HEK293 (cell line): ENCODE results near the gene DNAJC2.

Source experiments
- CTCF ChIA-PET: fragments of 350-600 bp; formaldehyde crosslinking; extraction: SDS; loops from one replicate; lab custom pipeline; 2021; ENCODE audit warnings: antibody characterized with exemption; lab: Yijun Ruan, JAX
- POLR2A ChIA-PET: fragments of 300-600 bp; formaldehyde crosslinking; extraction: SDS; loops from one replicate; lab custom pipeline; 2020; ENCODE audit warnings: antibody characterized with exemption, inconsistent platforms; lab: Yijun Ruan, JAX
- H3K27ac ChIP-seq: fragments of 200-500 bp; sonication (Bioruptor generic); 2 replicates; pipeline ENCODE4 v1.5.1; 2014; ENCODE audit warnings: low read depth, low read length, control low read depth, inconsistent platforms; ENCODE audit errors: extremely low read depth
- H3K36me3 ChIP-seq, 2 experiments: fragments of 200-500 bp in 1 of 2; sonication (Bioruptor generic) in 1 of 2; 1 replicate in 1 of 2; 2 replicates in 1 of 2; pipeline ENCODE4 v1.5.1; 2014 to 2017; ENCODE audit warnings: inconsistent platforms in 2 of 2, low read length in 2 of 2; ENCODE audit not compliant: control insufficient read depth in 2 of 2, insufficient read depth in 1 of 2
- H3K4me1 ChIP-seq: fragments of 200-500 bp; sonication (Bioruptor generic); 2 replicates; pipeline ENCODE4 v1.5.1; 2014; ENCODE audit warnings: mild to moderate bottlenecking, low read length, inconsistent platforms; ENCODE audit not compliant: control insufficient read depth, insufficient read depth
- H3K4me3 ChIP-seq: 2 replicates; pipeline ENCODE4 v1.5.1; 2011; ENCODE audit warnings: low read depth, mild to moderate bottlenecking, control low read depth, low read length, moderate library complexity
- H3K9me3 ChIP-seq: fragments of 200-500 bp; sonication (Bioruptor generic); 2 replicates; pipeline ENCODE4 v1.5.1; 2014; ENCODE audit warnings: low read depth, low read length, inconsistent platforms; ENCODE audit not compliant: control insufficient read depth, insufficient read depth
- FEZF1 ChIP-seq: fragments of 450-650 bp; formaldehyde crosslinking; IDR thresholded peaks from 2 replicates; pipeline ENCODE4 v1.5.1; 2016; ENCODE audit warnings: missing biosample characterization, missing genetic modification characterization
- GLIS1 ChIP-seq: fragments of 450-650 bp; formaldehyde crosslinking; IDR thresholded peaks from 2 replicates; pipeline ENCODE4 v1.5.1; 2016; ENCODE audit warnings: missing biosample characterization, missing genetic modification characterization
- KLF1 ChIP-seq: fragments of 450-650 bp; formaldehyde crosslinking; IDR thresholded peaks from 2 replicates; pipeline ENCODE4 v1.5.1; 2016; ENCODE audit warnings: missing biosample characterization, missing genetic modification characterization
- KLF16 ChIP-seq: fragments of 450-650 bp; formaldehyde crosslinking; IDR thresholded peaks from 2 replicates; pipeline ENCODE4 v1.5.1; 2017; ENCODE audit warnings: missing biosample characterization, missing genetic modification characterization
- MZF1 ChIP-seq: fragments of 450-650 bp; formaldehyde crosslinking; IDR thresholded peaks from 2 replicates; pipeline ENCODE4 v1.5.1; 2017; ENCODE audit warnings: missing biosample characterization, missing genetic modification characterization, borderline replicate concordance
- OVOL3 ChIP-seq: fragments of 450-650 bp; formaldehyde crosslinking; IDR thresholded peaks from 2 replicates; pipeline ENCODE4 v1.5.1; 2016; ENCODE audit warnings: missing biosample characterization, missing genetic modification characterization
- PRDM1 ChIP-seq: fragments of 450-650 bp; formaldehyde crosslinking; IDR thresholded peaks from 2 replicates; pipeline ENCODE4; 2016; ENCODE audit warnings: missing biosample characterization, missing genetic modification characterization
- ZBTB17 ChIP-seq: fragments of 450-650 bp; formaldehyde crosslinking; IDR thresholded peaks from 2 replicates; pipeline ENCODE4 v1.5.1; 2016; ENCODE audit warnings: missing biosample characterization, missing genetic modification characterization
- ZBTB48 ChIP-seq: fragments of 450-650 bp; formaldehyde crosslinking; IDR thresholded peaks from 2 replicates; pipeline ENCODE4 v1.5.1; 2016; ENCODE audit warnings: missing biosample characterization, missing genetic modification characterization
- ZNF202 ChIP-seq: fragments of 450-650 bp; formaldehyde crosslinking; IDR thresholded peaks from 2 replicates; pipeline ENCODE4 v1.5.1; 2016; ENCODE audit warnings: missing biosample characterization, missing genetic modification characterization, borderline replicate concordance
- ZNF211 ChIP-seq: fragments of 450-650 bp; formaldehyde crosslinking; IDR thresholded peaks from 2 replicates; pipeline ENCODE4 v1.5.1; 2016; ENCODE audit warnings: low read depth, missing biosample characterization, missing genetic modification characterization
- ZNF214 ChIP-seq: fragments of 450-650 bp; formaldehyde crosslinking; IDR thresholded peaks from 2 replicates; pipeline ENCODE4 v1.5.1; 2017; ENCODE audit warnings: missing biosample characterization, mild to moderate bottlenecking, missing genetic modification characterization, borderline replicate concordance
- ZNF248 ChIP-seq: fragments of 450-650 bp; formaldehyde crosslinking; IDR thresholded peaks from 2 replicates; pipeline ENCODE4 v1.5.1; 2017; ENCODE audit warnings: missing biosample characterization, missing genetic modification characterization
- ZNF341 ChIP-seq: fragments of 450-650 bp; formaldehyde crosslinking; IDR thresholded peaks from 2 replicates; pipeline ENCODE4; 2016; ENCODE audit warnings: low read depth, missing biosample characterization, missing genetic modification characterization
- ZNF362 ChIP-seq: fragments of 450-650 bp; formaldehyde crosslinking; IDR thresholded peaks from 2 replicates; pipeline ENCODE4 v1.5.1; 2016; ENCODE audit warnings: missing biosample characterization, missing genetic modification characterization
- ZNF391 ChIP-seq: fragments of 450-650 bp; formaldehyde crosslinking; IDR thresholded peaks from 2 replicates; pipeline ENCODE4 v1.5.1; 2016; ENCODE audit warnings: low read depth, missing biosample characterization, missing genetic modification characterization, borderline replicate concordance
- ZNF449 ChIP-seq: fragments of 450-650 bp; formaldehyde crosslinking; IDR thresholded peaks from 2 replicates; pipeline ENCODE4 v1.5.1; 2017; ENCODE audit warnings: missing biosample characterization, mild to moderate bottlenecking, missing genetic modification characterization, moderate library complexity
- ZNF501 ChIP-seq: fragments of 450-650 bp; formaldehyde crosslinking; IDR thresholded peaks from 2 replicates; pipeline ENCODE4 v1.5.1; 2016; ENCODE audit warnings: missing biosample characterization, missing genetic modification characterization
- ZNF549 ChIP-seq: fragments of 450-650 bp; IDR thresholded peaks from 2 replicates; pipeline ENCODE4 v1.5.1; 2018; ENCODE audit warnings: missing biosample characterization, missing genetic modification characterization, mild to moderate bottlenecking, inconsistent platforms, moderate library complexity
- ZNF555 ChIP-seq: fragments of 450-650 bp; formaldehyde crosslinking; conservative IDR thresholded peaks from 2 replicates; pipeline ENCODE4 v1.5.1; 2017; ENCODE audit warnings: missing biosample characterization, mild to moderate bottlenecking, missing genetic modification characterization, inconsistent platforms
- ZNF558 ChIP-seq: fragments of 450-650 bp; formaldehyde crosslinking; IDR thresholded peaks from 2 replicates; pipeline ENCODE4 v1.5.1; 2016; ENCODE audit warnings: missing biosample characterization, missing genetic modification characterization
- ZNF561 ChIP-seq: fragments of 450-650 bp; IDR thresholded peaks from 2 replicates; pipeline ENCODE4 v1.5.1; 2018; ENCODE audit warnings: missing biosample characterization, missing genetic modification characterization, borderline replicate concordance
- ZNF580 ChIP-seq: fragments of 450-650 bp; formaldehyde crosslinking; IDR thresholded peaks from 2 replicates; pipeline ENCODE4 v1.5.1; 2016; ENCODE audit warnings: missing biosample characterization, missing genetic modification characterization
- ZNF76 ChIP-seq: fragments of 450-650 bp; formaldehyde crosslinking; IDR thresholded peaks from 2 replicates; pipeline ENCODE4; 2016; ENCODE audit warnings: low read depth, missing biosample characterization, missing genetic modification characterization, borderline replicate concordance
- ZSCAN30 ChIP-seq: fragments of 450-650 bp; IDR thresholded peaks from 2 replicates; pipeline ENCODE4 v1.5.1; 2018; ENCODE audit warnings: missing biosample characterization, mild to moderate bottlenecking, missing genetic modification characterization, moderate library complexity
- TF ChIP-seq, protein P1 (sequence below): fragments of 450-650 bp; formaldehyde crosslinking; IDR thresholded peaks from 2 replicates; pipeline ENCODE4 v1.5.1; 2016; ENCODE audit warnings: missing biosample characterization, missing genetic modification characterization

DNAJC2 gene

DNA sequence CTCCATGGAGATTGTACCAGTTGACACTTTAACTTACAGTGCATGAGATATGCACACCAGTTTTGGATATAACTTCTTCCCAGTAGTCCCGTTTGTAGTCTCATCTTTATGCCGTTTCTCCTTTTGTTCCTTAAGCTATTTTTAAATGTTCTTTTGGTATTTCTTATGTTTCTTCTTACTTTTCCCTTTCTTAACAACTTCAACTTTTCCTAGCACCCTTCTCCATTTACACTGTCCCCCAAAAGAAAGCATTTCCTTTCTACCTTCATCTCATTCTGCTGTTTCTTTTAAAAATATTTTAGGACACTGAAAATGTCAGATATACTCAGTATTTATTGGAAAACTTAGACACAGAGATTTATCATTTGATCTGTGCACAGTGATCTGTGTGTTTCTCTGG lies 4.4 kb upstream of the DNAJC2 start:
- TF ChIP-seq ZNF558 (tag by site-specific recombination) (no peak), PRDM1 (peak; percentile 92)
- TF ChIP-seq, all 188 proteins: peak for 1
- Histone ChIP-seq H3K27ac (no peak overlapping the region), H3K9me3 (no peaks in the 10 kb centered on the region), H3K36me3 (peaks cover 20 to 27% of the 10 kb centered on the region in 2 experiments), H3K4me3 (peak overlapping the region; percentile 74), H3K4me1 (peaks cover 2% of the 10 kb centered on the region)
- ChIA-PET POLR2A (no interaction called here), CTCF (interaction anchor here (1.3 kb wide), 1 partner anchor 58 kb away, joined by 3 read pairs; no protein-coding TSS in a partner anchor)

- Histone ChIP-seq H3K9me3 (no peaks in the 10 kb centered on the region), H3K4me1 (peaks cover 2% of the 10 kb centered on the region), H3K36me3 (peaks cover 16 to 27% of the 10 kb centered on the region in 2 experiments), H3K4me3 (peak overlapping the region; percentile 74), H3K27ac (no peak overlapping the region)
- ChIA-PET CTCF (interaction anchor here (0.7 to 1.3 kb wide), 2 partner anchors 24 to 59 kb away, joined by 3 read pairs; no protein-coding TSS in a partner anchor), POLR2A (no interaction called here)
- TF ChIP-seq ZNF549 (tag by site-specific recombination): no peak
- no peak for TF ChIP-seq ZNF580
- TF ChIP-seq ZNF391 (tag by site-specific recombination): no peak
- no peak for TF ChIP-seq ZNF248 (tag by site-specific recombination)
- TF ChIP-seq GLIS1 (tag by site-specific recombination): no peak
- TF ChIP-seq ZNF211 (tag by site-specific recombination): no peak
- TF ChIP-seq ZBTB48: no peak
- no peak for TF ChIP-seq MZF1 (tag by site-specific recombination)
- no peak for TF ChIP-seq ZNF202 (tag by site-specific recombination)
- TF ChIP-seq ZNF555 (tag by site-specific recombination): no peak
- TF ChIP-seq ZNF214 (tag by site-specific recombination): no peak
- no peak for TF ChIP-seq FEZF1
- no peak for TF ChIP-seq KLF16 (tag by site-specific recombination)
- no peak for TF ChIP-seq ZBTB17 (tag by site-specific recombination)
- TF ChIP-seq ZNF449 (tag by site-specific recombination): no peak
- TF ChIP-seq ZNF362 (tag by site-specific recombination): no peak
- no peak for TF ChIP-seq ZNF341 (tag by site-specific recombination)
Observed at GRCh38 chr7:103348452-103348851, 3.9 kb upstream of the DNAJC2 start.

GRCh38 chr7:103347507-103348267 lies 3.1 kb upstream of the DNAJC2 start, which contains the start of gene PSMC2:
PSMC2 (plus strand) TSS chr7:103347643; CDS start chr7:103347712, 69 bp downstream.
- H3K4me3 ChIP-seq: peak within 1 kb of the TSS; percentile 74
- H3K36me3 ChIP-seq: peaks cover 12 to 20% of the 10 kb centered on the region in 2 experiments
- peaks cover 2% of the 10 kb centered on the region for H3K4me1 ChIP-seq
- H3K27ac ChIP-seq: peak within 1 kb of the TSS; percentile 91
- CTCF ChIA-PET: interaction anchor here (0.7 kb wide), 1 partner anchor 23 kb away, joined by 3 read pairs; no protein-coding TSS in a partner anchor
- no peaks in the 10 kb centered on the region for H3K9me3 ChIP-seq
- POLR2A ChIA-PET: interaction anchor here (0.8 kb wide), 1 partner anchor 31 kb away, joined by 6 read pairs; no protein-coding TSS in a partner anchor
- TF ChIP-seq OVOL3 (peak; percentile 55; the same call in 1 of the 2 replicates), KLF1 (tag by site-specific recombination) (no peak), ZNF561 (tag by site-specific recombination) (peak; percentile 67; the same call in 1 of the 2 replicates), ZSCAN30 (tag by site-specific recombination) (peak; percentile 83), ZNF501 (peak; percentile 94), ZNF76 (tag by site-specific recombination) (peak; percentile 62; the same call in 1 of the 2 replicates), ZNF580 (peak; percentile 83)
- TF ChIP-seq, protein P1, sequence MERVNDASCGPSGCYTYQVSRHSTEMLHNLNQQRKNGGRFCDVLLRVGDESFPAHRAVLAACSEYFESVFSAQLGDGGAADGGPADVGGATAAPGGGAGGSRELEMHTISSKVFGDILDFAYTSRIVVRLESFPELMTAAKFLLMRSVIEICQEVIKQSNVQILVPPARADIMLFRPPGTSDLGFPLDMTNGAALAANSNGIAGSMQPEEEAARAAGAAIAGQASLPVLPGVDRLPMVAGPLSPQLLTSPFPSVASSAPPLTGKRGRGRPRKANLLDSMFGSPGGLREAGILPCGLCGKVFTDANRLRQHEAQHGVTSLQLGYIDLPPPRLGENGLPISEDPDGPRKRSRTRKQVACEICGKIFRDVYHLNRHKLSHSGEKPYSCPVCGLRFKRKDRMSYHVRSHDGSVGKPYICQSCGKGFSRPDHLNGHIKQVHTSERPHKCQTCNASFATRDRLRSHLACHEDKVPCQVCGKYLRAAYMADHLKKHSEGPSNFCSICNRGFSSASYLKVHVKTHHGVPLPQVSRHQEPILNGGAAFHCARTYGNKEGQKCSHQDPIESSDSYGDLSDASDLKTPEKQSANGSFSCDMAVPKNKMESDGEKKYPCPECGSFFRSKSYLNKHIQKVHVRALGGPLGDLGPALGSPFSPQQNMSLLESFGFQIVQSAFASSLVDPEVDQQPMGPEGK (tag by site-specific recombination): peak; percentile 50; the same call in 1 of the 2 replicates
